Ishikawa (cell line): ENCODE results near the gene PRSS38.

Experiments used
- CEBPB ChIP-seq: IDR thresholded peaks from 2 replicates; pipeline ENCODE4 v1.6.1; 2012
- TF ChIP-seq, protein P1 (sequence below): IDR thresholded peaks from 2 replicates; pipeline ENCODE4 v1.6.1; 2012

- TF ChIP-seq CEBPB, result no peak
- TF ChIP-seq, protein P1, sequence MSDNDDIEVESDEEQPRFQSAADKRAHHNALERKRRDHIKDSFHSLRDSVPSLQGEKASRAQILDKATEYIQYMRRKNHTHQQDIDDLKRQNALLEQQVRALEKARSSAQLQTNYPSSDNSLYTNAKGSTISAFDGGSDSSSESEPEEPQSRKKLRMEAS, result no peak
Measured at GRCh38 chr1:227813962-227814361, 1.5 kb upstream of the PRSS38 start.
